ENCODE measurements around the gene FZD8.

GRCh38 chr10:35598379-35598778 is 43.7 kb downstream of the FZD8 start:
- TF ChIP-seq, protein P1, sequence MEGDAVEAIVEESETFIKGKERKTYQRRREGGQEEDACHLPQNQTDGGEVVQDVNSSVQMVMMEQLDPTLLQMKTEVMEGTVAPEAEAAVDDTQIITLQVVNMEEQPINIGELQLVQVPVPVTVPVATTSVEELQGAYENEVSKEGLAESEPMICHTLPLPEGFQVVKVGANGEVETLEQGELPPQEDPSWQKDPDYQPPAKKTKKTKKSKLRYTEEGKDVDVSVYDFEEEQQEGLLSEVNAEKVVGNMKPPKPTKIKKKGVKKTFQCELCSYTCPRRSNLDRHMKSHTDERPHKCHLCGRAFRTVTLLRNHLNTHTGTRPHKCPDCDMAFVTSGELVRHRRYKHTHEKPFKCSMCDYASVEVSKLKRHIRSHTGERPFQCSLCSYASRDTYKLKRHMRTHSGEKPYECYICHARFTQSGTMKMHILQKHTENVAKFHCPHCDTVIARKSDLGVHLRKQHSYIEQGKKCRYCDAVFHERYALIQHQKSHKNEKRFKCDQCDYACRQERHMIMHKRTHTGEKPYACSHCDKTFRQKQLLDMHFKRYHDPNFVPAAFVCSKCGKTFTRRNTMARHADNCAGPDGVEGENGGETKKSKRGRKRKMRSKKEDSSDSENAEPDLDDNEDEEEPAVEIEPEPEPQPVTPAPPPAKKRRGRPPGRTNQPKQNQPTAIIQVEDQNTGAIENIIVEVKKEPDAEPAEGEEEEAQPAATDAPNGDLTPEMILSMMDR (IDR thresholded peaks at IDR 0.05; ENCODE audit: insufficient read depth, low read length) = no peak
- no peak for TF ChIP-seq GABPA (IDR thresholded peaks at IDR 0.05; ENCODE audit: low read depth)
